Motor neuron (in vitro differentiated cells): ENCODE results near the gene SPCS2. TPM values are rescaled to one million over a fixed set of nuclear protein-coding genes. Genes with fewer than 3 reads are reported as not detected.
"Not testable (repeated sequence)": the region's sequence is repeated elsewhere in the genome, so short reads cannot be mapped to it uniquely, and the experiment has no call there.

Experiments
- ATAC-seq, 8 experiments: fragments of 200-7000 bp; cut with Tn5 transposase; replicated peaks in 6 of 8; 2 replicates each; pipeline ENCODE4 v1.8.0; 2021; ENCODE audit warnings: mild to moderate bottlenecking in 8 of 8, moderate library complexity in 8 of 8
- H3K27ac ChIP-seq, 2 donors: fragments of 250-450 bp; sonication (Bioruptor Pico); 2 replicates each; pipeline ENCODE4 v1.9.0; 2021; ENCODE audit warnings: antibody characterized with exemption in 2 of 2, mild to moderate bottlenecking in 2 of 2, moderate library complexity in 1 of 2
- H3K4me1 ChIP-seq, 2 donors: fragments of 250-450 bp; sonication (Bioruptor Pico); replicated peaks in 1 of 2; 2 replicates each; pipeline ENCODE4 v1.6.1; 2021; ENCODE audit warnings: antibody characterized with exemption in 2 of 2, mild to moderate bottlenecking in 2 of 2, moderate library complexity in 1 of 2
- H3K4me3 ChIP-seq, 5 donors: fragments of 250-450 bp; sonication (Bioruptor Pico); 2 replicates each; pipeline ENCODE4 v1.9.0; 2021; ENCODE audit warnings: antibody characterized with exemption in 5 of 5, mild to moderate bottlenecking in 5 of 5, moderate library complexity in 4 of 5
- WGBS, 10 experiments: fragments of 450-650 bp; shearing (Covaris generic); methylation state at CpG; one replicate each; pipeline ENCODE4 v1.0.0; 2022; 5-methylcytosine and 5-hydroxymethylcytosine counted together
- in situ Hi-C, 9 experiments: fragments of 400-800 bp; cut with MboI; loops; one replicate each; pipeline ENCODE4 v1.15.0; 2021; ENCODE audit warnings: low sequenced_read_pairs in 9 of 9, low pct_unique_long_range_greater_than_20kb in 2 of 9; ENCODE audit not compliant: unreplicated experiment in 9 of 9
- total RNA-seq, 8 experiments: library from RNA; unstranded; fragments of 300-600 nt; gene quantifications; 2 replicates each; pipeline versions ENCODE4 v1.2.3 to v1.2.4, GENCODE V29; 2022

SPCS2 gene
- total RNA-seq, 8 experiments from 2014 or later, result 30.3 to 80.1 (median 44.5) TPM

GRCh38 chr11:74988541-74989259, 39.6 kb downstream of the SPCS2 start, which contains the start of gene NEU3:
TSS of gene NEU3 (plus strand) at chr11:74988933. CDS start at chr11:74989061, 128 bp downstream.
- WGBS, 10 experiments, result 0 to 17% (median 5%) methylated on average over 1 to 16 of the region's 46 CpGs; no CpG with 5 or more reads in 5 of the 10 experiments
- peak; percentile 87 to 95 (median 94) for ATAC-seq
- H3K4me1 ChIP-seq, result peaks cover 0 to 5% of the 10 kb centered on the region in 2 donors
- peak within 1 kb of the TSS; percentile 32 to 76 for H3K27ac ChIP-seq
- in situ Hi-C loops, result loop anchor here in 1 of 9 experiments (25.0 kb wide), 1 partner anchor 99 kb away; the partner anchor contains the start of gene OR2AT4
- H3K4me3 ChIP-seq, result peak within 1 kb of the TSS; percentile 50 to 81 (median 67)

GRCh38 chr11:74989260-74989638, 40.2 kb downstream of the SPCS2 start:
- peaks cover 0 to 5% of the 10 kb centered on the region in 2 donors for H3K4me1 ChIP-seq
- 0 to 20% (median 15%) methylated on average over 1 to 6 of the region's 8 CpGs; no CpG with 5 or more reads in 4 of the 10 experiments for WGBS, 10 experiments
- ATAC-seq, result peak in 1 of 8 experiments; percentile 2
- in situ Hi-C loops, result loop anchor here in 1 of 9 experiments (25.0 kb wide), 1 partner anchor 98 kb away; the partner anchor contains the start of gene OR2AT4
- H3K27ac ChIP-seq, result peak overlapping the region; percentile 32 to 76
- H3K4me3 ChIP-seq, result peak overlapping the region; percentile 50 to 81 (median 67)

GRCh38 chr11:74990150-74990549, 41.1 kb downstream of the SPCS2 start:
- H3K27ac ChIP-seq, result not testable (repeated sequence)

GRCh38 chr11:74990941-74991340, 41.9 kb downstream of the SPCS2 start:
- WGBS, 10 experiments, result 40 to 83% (median 57%) methylated on average over 1 of the region's 1 CpG; no CpG with 5 or more reads in 6 of the 10 experiments
- H3K4me3 ChIP-seq, result no peak overlapping the region
- in situ Hi-C loops, result loop anchor here in 1 of 9 experiments (25.0 kb wide), 1 partner anchor 96 kb away; the partner anchor contains the start of gene OR2AT4

More at GRCh38 chr11:74990150-74990549, 41.1 kb downstream of the SPCS2 start:
- WGBS, 10 experiments, result 40 to 100% (median 91%) methylated on average over 1 to 4 of the region's 4 CpGs; no CpG with 5 or more reads in 4 of the 10 experiments
- not testable (repeated sequence) for H3K4me3 ChIP-seq, H3K4me1 ChIP-seq, ATAC-seq
- in situ Hi-C loops, result loop anchor here in 1 of 9 experiments (25.0 kb wide), 1 partner anchor 97 kb away; the partner anchor contains the start of gene OR2AT4

GRCh38 chr11:74992852-74993251, 43.8 kb downstream of the SPCS2 start:
- Histone ChIP-seq H3K4me3 (no peak overlapping the region), H3K27ac (no peak overlapping the region), H3K4me1 (peaks cover 0 to 5% of the 10 kb centered on the region in 2 donors)
- WGBS, 10 experiments, result 80 to 100% (median 91%) methylated on average over 1 to 2 of the region's 5 CpGs; no CpG with 5 or more reads in 4 of the 10 experiments
- in situ Hi-C loops, result loop anchor here in 1 of 9 experiments (25.0 kb wide), 1 partner anchor 94 kb away; the partner anchor contains the start of gene OR2AT4
- no peak for ATAC-seq

More at GRCh38 chr11:74990941-74991340, 41.9 kb downstream of the SPCS2 start:
- ATAC-seq, result no peak
- Histone ChIP-seq H3K4me1 (peaks cover 0 to 5% of the 10 kb centered on the region in 2 donors), H3K27ac (no peak overlapping the region)

GRCh38 chr11:75000975-75001354, 51.9 kb downstream of the SPCS2 start:
- H3K4me1 ChIP-seq, result no peaks in the 10 kb centered on the region
- H3K27ac ChIP-seq, result no peak overlapping the region
- 76 to 100% (median 85%) methylated on average over 2 to 3 of the region's 3 CpGs; no CpG with 5 or more reads in 1 of the 10 experiments for WGBS, 10 experiments
- no peak for ATAC-seq
- no peak overlapping the region for H3K4me3 ChIP-seq
- in situ Hi-C loops, result loop anchor here in 2 of 9 experiments (25.0 kb wide), 1 partner anchor 236 kb away; the partner anchor contains the start of gene TPBGL (in 2 of the 2)

- H3K4me1 ChIP-seq, result no peaks in the 10 kb centered on the region
- in situ Hi-C loops, result loop anchor here in 2 of 9 experiments (25.0 kb wide), 1 partner anchor 236 kb away; the partner anchor contains the start of gene TPBGL (in 2 of the 2)
- no peak for ATAC-seq
- H3K27ac ChIP-seq, result no peak overlapping the region
- no peak overlapping the region for H3K4me3 ChIP-seq
- WGBS, 10 experiments, result 67 to 100% (median 96%) methylated on average over 1 to 3 of the region's 3 CpGs; no CpG with 5 or more reads in 3 of the 10 experiments
Observed at GRCh38 chr11:75001686-75002085, 52.6 kb downstream of the SPCS2 start.

GRCh38 chr11:75002516-75002915, 53.5 kb downstream of the SPCS2 start:
- 100% methylated on average over 1 of the region's 1 CpG; no CpG with 5 or more reads in 3 of the 10 experiments for WGBS, 10 experiments
- Histone ChIP-seq H3K4me3 (no peak overlapping the region), H3K27ac (no peak overlapping the region), H3K4me1 (no peaks in the 10 kb centered on the region)
- in situ Hi-C loops, result loop anchor here in 2 of 9 experiments (25.0 kb wide), 1 partner anchor 235 kb away; the partner anchor contains the start of gene TPBGL (in 2 of the 2)
- no peak for ATAC-seq

GRCh38 chr11:75004215-75004614, 55.1 kb downstream of the SPCS2 start:
- in situ Hi-C loops, result loop anchor here in 2 of 9 experiments (25.0 kb wide), 1 partner anchor 233 kb away; the partner anchor contains the start of gene TPBGL (in 2 of the 2)
- 29 to 86% (median 67%) methylated on average over 1 of the region's 1 CpG; no CpG with 5 or more reads in 3 of the 10 experiments for WGBS, 10 experiments
- Histone ChIP-seq H3K4me3 (no peak overlapping the region), H3K4me1 (no peaks in the 10 kb centered on the region), H3K27ac (no peak overlapping the region)
- peak in 1 of 8 experiments; percentile 61 for ATAC-seq

GRCh38 chr11:75011357-75011756, 62.3 kb downstream of the SPCS2 start:
- 69 to 100% (median 80%) methylated on average over 1 to 2 of the region's 2 CpGs; no CpG with 5 or more reads in 3 of the 10 experiments for WGBS, 10 experiments
- Histone ChIP-seq H3K4me1 (no peaks in the 10 kb centered on the region), H3K27ac (no peak overlapping the region), H3K4me3 (no peak overlapping the region)
- in situ Hi-C loops, result loop anchor here in 2 of 9 experiments (25.0 kb wide), 1 partner anchor 226 kb away; the partner anchor contains the start of gene TPBGL (in 2 of the 2)
- no peak for ATAC-seq

GRCh38 chr11:75011872-75012271, 62.8 kb downstream of the SPCS2 start:
- ATAC-seq, result no peak
- WGBS, 10 experiments, result 89 to 100% (median 100%) methylated on average over 1 to 6 of the region's 6 CpGs; no CpG with 5 or more reads in 1 of the 10 experiments
- no peak overlapping the region for H3K4me3 ChIP-seq
- in situ Hi-C loops, result loop anchor here in 2 of 9 experiments (25.0 kb wide), 1 partner anchor 225 kb away; the partner anchor contains the start of gene TPBGL (in 2 of the 2)
- H3K4me1 ChIP-seq, result no peaks in the 10 kb centered on the region
- no peak overlapping the region for H3K27ac ChIP-seq

- peak in 7 of 8 experiments; percentile 18 to 66 (median 56) for ATAC-seq
- Histone ChIP-seq H3K4me1 (no peaks in the 10 kb centered on the region), H3K4me3 (no peak overlapping the region), H3K27ac (no peak overlapping the region)
- in situ Hi-C loops, result loop anchor here in 2 of 9 experiments (25.0 kb wide), 1 partner anchor 224 kb away; the partner anchor contains the start of gene TPBGL (in 2 of the 2)
Observed at GRCh38 chr11:75013051-75013450, 64.0 kb downstream of the SPCS2 start.
